IPS DF 19.7 (cell line): Measurements from ENCODE around the gene SLC1A4.
"Not testable (repeated sequence)": the region's sequence is repeated elsewhere in the genome, so short reads cannot be mapped to it uniquely, and the experiment has no call there.

ENCODE experiments used
- DNase-seq: peaks from one replicate; pipeline ENCODE4 v3.0.0-alpha.2; 2013; ENCODE audit warnings: low read depth, low spot score

Gene SLC1A4

DNA sequence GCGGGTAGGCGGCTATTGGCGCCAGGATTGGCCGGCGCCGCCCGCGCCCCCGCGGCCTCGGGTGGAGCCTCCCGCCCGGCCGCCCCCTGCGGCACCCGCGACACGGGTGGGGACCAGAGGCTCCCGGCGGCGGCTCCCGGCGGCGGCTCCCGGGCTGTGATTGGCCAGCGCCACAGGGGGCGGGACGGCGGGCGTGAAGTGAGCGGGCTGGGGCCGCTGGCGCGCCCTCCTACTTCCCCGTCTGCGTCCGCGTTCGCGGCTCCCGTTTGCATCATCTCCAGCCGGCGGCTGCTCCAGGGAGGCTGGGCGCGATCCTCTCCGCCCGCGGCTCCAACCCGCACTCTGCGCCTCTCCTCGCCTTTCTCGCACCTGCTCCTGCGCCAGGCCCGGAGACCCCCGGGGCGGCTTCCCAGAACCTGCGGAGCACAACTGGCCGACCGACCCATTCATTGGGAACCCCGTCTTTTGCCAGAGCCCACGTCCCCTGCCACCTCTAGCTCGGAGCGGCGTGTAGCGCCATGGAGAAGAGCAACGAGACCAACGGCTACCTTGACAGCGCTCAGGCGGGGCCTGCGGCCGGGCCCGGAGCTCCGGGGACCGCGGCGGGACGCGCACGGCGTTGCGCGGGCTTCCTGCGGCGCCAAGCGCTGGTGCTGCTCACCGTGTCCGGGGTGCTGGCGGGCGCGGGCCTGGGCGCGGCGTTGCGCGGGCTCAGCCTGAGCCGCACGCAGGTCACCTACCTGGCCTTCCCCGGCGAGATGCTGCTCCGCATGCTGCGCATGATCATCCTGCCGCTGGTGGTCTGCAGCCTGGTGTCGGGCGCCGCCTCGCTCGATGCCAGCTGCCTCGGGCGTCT is at the start of gene SLC1A4:
Gene SLC1A4 (plus strand): TSS at position 274 of the 856 bp plus-strand sequence. CDS start 245 bp downstream, at position 519.
- no peak for DNase-seq

DNA sequence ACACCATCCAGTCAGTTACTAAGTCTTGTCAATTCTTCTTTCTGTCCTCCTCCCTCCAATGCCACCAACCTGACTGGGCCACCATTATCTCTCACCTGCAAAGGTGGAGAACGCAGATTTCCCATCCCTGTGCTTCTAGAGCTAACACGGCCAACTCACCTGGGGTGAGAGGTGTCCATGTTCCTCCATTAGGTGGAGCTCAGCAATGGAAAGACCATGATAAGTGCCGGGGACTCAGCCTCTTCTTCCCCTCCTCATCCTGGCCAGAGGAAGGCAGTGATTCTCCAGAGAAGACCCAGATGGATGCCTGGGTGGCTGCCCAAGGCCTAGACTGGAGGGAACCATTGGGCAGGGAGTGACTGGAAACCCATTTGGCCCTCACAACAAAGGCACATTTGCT is 48.1 kb upstream of the SLC1A4 start:
- no peak for DNase-seq

DNA sequence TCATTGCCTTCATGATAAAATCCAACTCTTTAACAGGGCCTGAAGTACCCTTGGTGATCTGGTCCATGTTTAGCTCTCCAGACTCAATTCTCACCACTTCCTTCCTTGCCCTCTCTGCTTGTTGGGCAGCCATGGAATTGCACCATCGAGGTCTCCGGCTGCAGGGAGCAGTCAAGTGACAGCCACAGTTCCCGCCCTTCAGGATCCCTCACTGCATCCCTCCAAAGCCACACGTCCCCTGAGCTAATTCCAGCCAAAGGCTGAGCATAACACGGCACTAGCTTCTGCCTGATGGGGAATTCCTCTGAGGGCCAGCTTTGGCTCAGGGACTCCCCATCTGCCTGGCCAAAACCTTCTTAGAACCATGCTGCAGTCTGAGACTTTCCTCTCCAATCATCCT is 47.4 kb upstream of the SLC1A4 start:
- DNase-seq: no peak

DNA sequence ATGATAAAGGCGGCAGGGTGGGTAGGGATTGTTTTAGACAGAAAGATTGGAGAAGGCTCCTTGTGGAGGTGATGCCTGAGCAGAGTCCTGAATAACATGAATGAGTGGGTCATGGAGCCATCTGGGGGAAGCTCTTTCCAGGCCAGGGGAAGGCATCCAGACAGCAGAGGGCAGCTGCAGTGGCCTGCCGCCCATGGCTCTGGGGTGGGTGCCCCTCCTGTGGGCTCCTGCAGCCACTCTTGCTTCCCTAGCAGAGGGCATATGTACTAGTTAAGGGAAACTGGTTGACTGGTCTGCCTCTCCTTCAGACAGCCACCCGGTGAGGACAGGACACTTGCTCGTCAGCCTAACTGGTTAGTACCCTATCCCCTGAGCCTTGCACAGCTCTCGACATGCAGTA is 46.5 kb upstream of the SLC1A4 start:
- no peak for DNase-seq

DNA sequence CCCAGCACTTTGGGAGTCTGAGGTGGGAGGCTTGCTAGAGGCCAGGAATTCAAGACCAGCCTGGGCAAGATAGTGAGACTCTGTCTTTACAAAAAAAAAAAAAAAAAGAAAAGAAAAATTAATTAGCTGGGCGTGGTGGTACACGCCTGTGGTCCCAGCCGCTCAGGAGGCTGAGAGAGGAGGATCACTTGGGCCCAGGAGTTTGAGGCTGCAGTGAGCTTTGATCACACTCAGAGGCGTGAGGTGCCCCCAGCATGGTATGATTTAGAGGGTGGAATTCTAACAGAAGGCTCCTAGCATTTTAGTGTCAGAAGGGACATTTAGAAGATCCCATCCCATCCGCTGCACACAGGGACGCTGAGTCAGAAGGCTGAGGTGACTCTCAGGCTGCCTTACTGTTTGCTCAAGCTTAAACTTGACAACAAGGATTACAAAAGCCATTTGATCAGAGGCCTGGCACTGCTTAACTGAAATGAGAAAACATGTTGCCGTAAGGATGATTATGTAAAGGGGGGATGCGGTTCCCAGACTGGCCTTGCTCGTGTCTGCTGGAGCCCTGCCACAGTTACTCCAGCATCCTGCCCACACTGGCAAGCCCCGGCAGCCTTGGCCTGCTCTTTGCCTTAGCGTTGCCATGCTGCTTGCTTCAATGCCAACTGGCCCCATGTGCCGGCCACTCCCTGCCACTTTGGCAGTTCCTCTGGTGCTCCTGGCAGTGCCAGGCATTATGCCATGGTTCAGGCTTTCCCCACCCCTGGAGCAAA is 45.6 kb upstream of the SLC1A4 start:
- DNase-seq: no peak

DNA sequence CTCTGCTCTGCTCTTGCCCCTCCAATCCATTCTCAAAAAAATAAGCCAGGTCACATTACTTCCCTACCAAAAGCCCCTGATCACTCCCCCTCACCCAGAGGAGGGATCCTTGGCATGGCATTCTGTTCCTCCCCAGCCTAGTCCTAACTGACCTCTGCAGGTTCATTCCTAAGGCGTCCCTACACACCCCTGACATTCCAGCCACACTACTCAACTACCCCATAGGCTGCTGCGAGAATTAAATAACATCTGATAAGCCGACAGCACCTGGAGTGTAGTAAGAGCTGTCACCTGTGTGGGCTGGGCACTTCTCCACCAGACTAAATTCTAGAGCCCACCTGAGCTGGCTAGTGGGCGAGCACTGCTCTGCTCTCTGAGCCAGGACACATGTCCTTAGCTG is 44.7 kb upstream of the SLC1A4 start:
- DNase-seq: no peak

DNA sequence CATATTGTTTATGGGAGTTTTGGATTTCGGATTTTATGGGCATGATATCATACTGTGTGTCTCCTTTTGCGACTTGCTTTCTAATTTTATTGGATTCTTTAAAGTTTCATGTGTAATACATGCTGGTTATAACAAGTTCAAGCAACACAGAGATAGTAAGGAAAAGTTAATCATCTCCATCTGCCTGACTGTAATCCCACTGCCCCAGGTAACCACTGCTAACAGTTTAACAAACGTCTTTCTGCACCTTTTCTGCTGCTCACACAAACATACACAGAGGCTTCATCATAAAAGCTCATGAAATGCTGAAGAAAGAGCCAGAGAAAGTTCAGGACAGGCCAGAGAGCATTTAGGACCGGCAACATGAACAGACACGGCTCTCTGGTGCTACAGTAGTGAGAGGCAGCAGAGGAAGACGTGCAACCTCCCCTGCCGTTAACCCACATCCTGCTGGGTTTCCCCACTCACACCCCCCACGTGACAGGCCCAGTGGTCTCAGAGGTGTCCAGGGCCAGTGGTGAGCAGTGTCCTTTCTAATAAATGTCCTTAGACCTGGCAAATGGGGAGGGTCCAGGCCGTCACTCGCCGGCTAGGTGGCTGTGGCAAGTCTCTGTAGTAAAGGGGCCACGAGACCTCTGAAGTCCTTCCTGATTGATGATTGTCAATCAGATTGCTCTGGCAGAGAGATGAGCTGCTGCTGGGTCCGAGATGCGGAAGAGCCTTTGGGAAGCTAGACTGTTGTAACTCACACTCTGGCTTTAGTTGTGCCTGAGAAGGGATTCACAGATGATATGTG is 43.0 kb upstream of the SLC1A4 start:
- DNase-seq: no peak

DNA sequence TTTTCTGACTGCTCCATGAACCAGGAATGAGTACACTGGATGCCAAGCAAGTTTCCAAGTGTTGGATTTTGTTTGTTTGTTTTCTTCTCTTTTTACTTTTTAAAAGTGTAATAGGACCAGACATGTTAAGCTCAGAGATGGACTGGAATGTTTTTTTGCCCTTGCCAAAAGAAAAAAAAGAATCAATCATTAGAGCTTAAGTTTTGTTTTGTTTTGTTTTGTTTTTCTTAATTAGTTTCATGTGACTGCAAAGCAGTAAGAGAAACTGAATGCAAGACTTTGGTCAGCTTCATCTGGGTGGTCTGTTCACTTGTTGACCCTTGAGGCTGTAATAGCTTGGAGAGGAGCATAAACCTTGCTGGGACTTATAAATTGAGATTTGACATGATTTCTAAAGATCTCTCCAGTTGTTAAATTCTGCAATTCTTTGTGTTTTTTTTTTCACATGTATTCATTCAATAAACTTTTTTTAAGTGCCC is 42.4 kb upstream of the SLC1A4 start:
- no peak for DNase-seq

DNA sequence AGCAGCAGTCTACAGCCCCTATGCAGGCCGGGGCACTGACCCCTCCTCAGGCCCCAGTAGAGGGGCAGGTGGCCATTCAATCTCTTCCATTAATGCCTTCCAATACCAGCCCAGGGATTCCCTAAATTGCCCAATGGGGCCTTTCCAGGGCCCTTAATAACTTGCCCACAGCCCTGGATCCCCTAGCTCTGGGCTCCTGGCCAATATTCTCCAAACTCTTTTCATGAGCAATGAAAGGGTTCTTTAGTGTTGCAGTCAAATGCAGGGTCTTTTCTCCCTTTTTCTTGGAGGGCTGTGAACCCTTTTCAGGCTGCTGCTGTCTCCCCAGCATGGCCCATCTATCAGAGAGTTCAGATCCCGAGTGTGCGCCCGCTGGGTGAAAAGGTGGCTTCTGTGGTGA is 41.3 kb upstream of the SLC1A4 start:
- no peak for DNase-seq

DNA sequence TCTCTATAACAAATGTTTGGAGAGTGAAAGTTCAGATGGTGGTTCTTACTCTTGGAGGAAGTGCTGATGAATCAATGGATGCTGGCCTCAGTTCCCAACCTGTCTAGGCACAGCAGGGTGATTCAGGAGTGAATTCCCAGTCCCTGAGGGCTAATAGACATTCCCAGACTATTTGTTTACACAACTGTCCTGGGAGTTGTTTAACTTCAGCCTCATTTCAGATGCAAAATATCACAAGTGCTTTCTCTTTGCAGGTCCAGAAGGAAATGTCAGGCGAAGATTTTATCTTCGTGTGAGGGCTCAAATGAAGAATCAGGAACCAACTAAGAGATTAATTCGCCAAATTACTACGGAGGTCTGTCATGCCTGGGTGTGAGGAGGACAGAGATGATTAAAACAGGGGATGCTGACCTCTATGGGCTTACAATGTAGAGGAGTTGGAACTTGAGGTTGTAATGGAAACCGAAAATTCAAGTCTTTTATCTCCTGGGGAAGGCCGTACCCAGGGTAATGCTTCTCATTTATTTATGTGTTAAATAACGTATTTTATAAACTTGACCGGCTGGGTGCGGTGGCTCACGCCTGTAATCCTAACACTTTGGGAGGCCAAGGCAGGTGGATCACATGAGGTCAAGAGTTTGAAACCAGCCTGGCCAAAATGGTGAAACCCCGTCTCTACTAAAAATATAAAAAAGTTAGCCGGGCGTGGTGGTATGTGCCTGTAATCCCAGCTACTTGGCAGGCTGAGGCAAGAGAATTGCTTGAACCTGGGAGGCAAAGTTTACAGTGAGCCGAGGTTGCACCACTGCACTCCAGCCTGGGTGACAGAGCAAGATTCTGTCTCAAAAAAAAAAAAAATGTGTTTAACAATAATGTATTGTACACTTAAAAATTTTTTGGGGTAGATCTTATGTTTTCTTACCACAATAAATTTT is 38.7 kb upstream of the SLC1A4 start:
- no peak for DNase-seq

DNA sequence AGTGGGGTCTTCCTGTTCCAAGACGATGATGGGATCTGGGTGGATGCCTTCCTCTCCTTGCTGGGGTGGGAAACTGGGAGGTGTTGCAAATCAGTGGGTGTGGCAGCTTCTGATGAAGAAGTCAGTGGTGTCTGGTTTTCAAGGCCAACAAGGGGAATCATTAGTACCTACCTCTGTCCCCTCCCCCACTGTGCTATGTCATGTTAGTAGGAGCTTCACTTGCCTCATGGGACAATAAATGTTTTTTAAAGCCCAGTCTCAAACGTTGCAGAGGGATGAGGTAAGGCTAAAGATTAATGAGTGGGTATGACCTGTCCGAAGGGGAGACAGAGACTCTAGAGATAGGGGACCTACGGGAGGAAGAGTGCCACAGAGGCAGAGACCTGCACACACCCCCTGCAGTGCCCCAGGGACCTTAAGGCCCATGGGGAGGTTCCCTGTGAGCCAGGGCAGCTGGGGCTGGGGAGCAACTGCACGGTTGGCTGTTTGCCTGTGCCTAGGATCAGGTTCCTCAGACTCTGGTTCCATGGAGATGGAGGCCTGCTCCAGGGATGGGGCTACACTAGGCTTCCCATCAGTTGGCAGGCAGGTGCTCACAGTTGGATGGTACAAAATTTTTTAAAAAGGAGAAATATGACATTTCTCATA is 37.8 kb upstream of the SLC1A4 start:
- no peak for DNase-seq

DNA sequence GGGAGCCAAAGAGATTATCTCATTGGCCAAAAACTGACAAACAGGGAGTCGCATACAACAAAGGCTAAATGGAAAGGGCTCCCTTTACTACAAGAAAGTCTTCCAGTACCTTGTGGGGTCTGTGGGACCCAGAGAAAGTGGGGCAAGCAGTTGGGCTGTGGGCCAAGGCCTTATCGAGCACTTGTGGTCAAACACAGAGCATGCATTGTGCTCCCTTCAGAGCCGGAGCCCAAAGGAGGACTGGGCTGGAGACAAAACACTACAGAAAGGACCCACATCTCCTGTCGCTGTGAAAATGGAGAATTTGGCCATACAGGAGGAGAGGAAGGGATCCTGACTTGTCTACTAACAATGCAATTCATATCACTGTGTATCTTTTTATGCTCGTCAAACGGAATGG is 37.1 kb upstream of the SLC1A4 start:
- DNase-seq: no peak

DNA sequence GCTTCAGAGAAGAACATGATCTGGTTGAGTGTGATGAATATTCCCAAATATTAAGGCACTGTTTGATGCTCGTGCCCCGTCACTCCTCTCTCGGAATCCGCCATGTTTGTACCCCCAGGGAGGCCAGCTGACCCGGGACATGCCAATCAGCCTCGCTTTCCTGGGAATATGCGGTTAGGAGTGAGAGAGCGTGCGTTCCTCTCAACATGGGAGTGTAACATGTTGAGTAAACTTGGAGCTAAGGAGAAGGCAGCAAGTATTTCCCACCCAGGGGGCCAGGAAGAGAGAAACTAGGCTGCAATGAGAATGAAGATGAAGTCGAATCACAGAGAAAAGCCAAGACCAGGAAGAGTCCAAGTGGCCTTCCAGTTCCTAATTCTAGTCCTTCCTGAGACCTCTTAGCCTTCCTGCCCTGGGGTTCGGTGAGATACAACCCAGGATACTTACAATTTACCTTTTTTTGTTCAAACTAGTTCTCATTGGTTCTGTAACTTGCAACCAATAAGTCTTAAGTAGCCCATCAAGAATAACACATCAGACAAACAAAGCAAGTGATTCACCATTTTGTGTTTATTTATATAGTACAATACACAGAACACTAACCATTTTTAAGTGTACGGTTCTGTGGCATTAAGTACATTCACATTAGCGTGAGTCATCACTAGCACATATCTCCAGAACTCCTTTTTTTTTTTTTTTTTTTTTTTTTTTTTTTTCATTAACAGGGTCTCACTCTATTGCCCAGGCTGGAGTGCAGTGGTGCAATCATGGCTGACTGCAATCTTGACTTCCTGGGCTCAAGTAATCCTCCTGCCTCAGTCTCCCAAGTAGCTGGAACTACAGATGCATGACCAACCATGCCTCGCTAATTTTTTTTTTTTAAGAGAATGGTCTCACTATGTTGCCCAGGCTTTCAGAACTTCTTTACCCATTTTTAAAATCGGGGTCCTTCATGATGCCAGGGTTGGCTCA is 36.4 kb upstream of the SLC1A4 start:
- no peak for DNase-seq

DNA sequence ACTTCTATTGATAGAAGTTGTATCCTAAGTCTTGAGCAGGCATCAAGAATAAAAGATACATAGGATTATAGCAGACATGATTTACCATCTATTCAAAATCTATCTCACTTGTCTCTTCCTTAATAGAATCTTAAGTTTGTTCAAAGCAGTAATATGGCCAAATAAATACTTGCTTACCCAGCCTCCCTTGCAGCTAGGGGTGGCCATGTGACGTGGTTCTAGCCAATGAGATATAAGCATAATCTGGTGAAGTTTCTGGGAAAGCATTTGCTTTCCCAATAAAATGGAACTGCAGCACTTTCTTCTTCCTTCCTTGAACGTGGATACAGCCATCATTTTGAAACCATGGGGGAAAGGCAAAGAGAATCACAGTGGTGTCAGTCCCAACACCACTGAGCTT is 33.7 kb upstream of the SLC1A4 start:
- no peak for DNase-seq

DNA sequence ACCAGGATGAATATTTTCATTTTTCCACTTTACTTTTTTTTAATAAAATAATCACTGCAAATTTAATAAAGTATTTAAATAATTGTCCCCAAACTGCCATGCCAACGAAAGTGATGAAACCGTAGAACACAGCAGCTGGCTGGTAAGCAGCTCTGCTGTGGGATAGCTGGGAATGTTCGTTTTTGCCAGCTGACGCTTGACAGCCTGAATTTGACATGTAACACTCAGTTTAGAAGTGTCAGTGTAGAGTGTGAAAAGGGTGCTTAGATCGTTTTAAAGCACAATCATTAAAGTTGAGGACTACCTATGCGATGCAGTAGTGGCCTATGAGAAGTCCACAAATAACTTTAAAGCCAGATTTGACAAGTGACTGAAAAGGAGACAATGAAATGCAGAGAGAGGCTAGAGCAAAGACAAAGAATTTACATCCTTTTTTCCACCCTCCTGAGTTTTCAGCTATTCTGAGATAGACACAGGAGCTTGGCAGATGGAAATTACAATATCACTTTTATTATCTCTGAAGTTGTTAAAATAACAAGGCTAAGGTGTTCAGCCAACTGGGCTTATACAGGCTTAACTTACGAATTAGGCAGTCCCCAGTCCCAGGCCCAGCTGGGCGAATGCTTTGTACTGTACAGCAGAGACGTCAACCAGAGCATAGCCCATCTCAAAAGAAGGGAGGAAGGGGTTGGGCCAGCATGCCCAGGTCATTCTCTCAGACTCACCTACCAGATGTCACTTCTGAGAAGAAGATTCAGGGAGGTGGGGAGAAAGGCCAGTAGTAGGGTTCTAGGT is 31.9 kb upstream of the SLC1A4 start:
- DNase-seq: no peak

DNA sequence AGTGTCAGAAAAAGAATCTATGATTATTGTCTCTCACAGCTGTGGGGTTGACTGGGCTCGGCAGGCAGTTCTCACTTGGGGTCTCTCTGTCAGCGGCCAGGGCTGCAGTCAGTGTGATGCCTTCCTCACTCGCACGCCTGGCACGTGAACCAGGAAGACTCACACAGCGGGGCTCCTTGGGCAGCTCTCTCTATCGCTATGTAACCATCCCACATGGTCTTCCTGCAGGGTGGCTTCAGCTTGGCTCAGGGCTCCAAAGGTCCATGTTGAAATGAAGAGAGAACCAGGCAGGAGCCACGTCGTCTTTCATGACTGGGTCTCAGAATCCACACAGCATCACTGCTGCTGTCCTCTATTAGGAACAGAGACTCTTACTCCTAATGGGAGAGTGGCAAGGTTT is 30.6 kb upstream of the SLC1A4 start:
- no peak for DNase-seq

DNA sequence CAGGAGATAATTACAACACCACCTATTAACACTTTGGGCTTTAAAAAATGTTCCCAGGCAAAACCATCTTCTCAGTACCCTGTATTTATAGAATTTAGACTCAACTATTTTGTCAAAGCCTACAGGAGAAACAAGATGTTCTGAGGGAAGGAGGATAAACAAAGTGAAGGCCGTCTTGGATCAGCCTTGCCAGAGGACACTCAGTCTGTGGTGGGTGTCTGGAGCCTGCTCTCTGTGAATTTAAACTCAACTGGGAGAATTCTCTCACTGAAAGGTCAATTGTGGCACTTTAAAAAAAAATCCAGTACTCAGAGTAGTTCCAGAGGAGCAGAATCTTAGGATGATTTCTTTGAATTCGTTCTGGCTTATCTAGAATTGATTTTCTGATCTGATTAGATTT is 28.4 kb upstream of the SLC1A4 start:
- DNase-seq: no peak

DNA sequence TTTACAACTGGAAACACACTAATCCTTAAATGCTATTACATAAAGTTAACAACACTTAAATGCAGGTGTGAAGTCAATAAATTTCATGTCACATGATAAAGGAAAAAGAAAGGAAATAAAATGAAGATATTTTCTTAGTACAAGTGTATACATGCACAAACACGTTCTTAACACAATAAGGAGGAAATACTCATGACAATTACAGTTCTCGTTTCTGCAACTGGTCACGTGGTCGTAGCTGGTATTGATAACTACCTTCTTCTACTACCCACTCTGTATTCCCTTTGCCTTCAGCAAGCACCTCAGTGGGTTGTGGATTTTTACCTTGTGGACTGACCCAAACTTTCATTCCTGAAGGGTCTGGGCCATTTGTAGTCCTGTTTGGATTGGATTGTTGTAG is 26.1 kb upstream of the SLC1A4 start:
- not testable (repeated sequence) for DNase-seq
